SH-SY5Y (cell line): ENCODE results near the gene FGGY.

Experiments
- GATA2 ChIP-seq: IDR thresholded peaks from 2 replicates; pipeline ENCODE4 v1.6.1; 2011; ENCODE audit warnings: mild to moderate bottlenecking, low read depth, low read length
- GATA3 ChIP-seq: IDR thresholded peaks from 2 replicates; pipeline ENCODE4 v1.6.1; 2011; ENCODE audit warnings: low read depth, mild to moderate bottlenecking, low read length, moderate library complexity

Gene FGGY

DNA sequence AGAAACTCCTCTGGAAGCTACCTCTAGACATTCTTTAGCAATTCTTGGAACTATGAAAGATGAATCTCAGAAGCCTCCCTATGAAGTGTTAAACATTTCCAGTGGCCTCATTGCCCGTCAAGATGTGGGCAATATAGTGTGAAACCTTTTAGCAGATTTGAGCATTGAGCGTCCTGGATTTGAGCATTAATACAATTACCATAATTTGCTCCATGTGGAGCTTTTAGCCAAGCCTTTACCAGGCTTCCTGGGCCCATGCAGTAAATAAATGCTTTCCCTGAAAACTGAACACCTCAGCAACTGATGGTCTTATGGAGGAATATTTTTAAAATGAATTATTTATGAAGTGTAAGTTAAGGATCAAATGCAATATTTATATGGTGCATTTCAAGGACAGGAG lies 162.0 kb downstream of the FGGY start:
- no peak for TF ChIP-seq GATA3
- no peak for TF ChIP-seq GATA2

DNA sequence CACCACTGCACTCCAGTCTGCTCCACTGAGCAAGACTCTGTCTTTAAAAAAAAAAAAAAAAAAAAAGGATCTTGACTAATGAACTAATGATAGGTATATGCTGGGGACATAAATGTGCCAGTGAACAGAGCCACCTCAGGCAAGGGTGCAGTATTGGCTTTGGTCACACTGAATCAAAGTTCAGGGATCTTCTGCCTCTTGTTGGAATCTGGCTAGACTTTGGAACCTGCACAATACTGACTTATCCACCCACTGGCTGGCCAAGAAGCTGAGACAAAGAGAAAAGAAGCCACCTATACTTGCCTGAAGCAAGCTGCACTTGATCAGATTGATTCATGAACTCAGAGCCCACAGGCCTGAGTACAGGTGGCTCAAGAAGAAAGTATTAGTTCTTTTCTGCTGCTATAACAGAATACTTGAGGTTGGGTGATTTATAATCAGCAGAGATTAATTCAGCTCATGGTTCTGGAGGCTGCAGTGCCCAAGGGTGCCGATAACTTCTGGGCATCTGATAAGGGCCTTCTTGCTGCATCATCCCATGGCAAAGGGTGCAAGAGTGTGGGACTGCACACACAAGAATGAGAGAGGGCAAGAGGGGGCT lies 172.0 kb downstream of the FGGY start:
- TF ChIP-seq GATA3 = no peak

DNA sequence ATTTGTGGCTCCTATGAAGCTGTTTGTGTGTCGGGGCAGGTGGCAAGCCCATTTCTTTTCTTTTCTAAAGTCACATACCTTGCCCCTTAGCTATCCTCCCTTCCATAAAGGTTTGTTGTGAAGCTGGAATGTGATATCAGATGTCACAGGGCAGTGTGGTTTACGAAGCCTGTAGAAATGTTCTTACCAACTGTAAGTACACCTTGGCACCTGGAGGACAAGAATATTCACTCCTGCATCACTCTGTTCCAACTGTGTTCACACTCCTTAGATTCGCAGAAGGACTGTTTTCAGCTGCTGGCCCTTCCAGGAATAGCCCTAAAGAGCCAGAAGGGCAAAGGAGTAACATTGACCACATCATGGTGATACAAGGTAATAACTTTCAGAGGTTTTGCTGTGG lies 176.9 kb downstream of the FGGY start:
- TF ChIP-seq GATA3 = no peak
- TF ChIP-seq GATA2 = no peak

- TF ChIP-seq GATA3 (no peak), GATA2 (no peak)
Measured at GRCh38 chr1:59474496-59474895, 177.6 kb downstream of the FGGY start.

GRCh38 chr1:59475737-59476136 lies 178.8 kb downstream of the FGGY start:
- no peak for TF ChIP-seq GATA2

DNA sequence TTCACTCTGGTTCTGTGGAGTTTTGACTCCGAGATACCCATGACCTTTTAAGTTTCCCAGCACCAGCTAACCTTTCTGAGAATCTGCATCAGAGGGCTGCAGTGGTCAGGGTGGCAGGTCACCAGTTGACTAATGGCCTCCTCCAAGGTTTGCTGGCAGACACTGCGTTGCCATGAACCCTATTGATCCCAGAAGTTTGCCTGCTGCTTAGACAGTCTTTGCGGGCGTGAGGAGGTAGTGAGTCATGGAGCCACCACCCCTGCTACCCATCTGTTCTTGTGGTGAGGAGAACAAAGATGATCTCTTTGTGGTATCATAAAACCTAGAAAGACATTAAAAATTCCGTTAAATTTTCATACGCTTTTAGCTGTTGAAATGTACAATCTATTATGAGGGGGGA lies 180.4 kb downstream of the FGGY start:
- no peak for TF ChIP-seq GATA3
- no peak for TF ChIP-seq GATA2

DNA sequence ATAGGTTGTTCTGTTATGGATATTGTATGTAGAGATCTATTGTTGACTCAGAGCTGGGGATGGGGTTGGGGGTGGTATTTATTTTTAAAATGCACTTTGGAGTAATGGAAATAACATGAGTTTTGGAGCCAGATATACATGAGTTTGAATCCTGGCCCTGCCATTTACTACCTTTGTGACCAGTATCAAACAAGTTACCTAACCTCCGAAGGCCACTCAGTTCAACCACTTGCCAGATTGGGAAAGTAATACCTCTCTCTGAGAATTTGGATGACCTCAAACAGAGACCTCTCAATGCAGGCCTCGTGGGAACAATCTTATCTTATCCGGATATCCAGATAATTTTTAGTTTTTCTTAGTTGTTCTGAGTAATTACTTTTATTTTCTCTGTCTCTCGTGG lies 181.0 kb downstream of the FGGY start:
- TF ChIP-seq GATA3 (no peak), GATA2 (no peak)

- TF ChIP-seq GATA2 = no peak
- no peak for TF ChIP-seq GATA3
Measured at GRCh38 chr1:59478822-59479221, 181.9 kb downstream of the FGGY start.

- TF ChIP-seq GATA2 = no peak
- TF ChIP-seq GATA3 = no peak
Measured at GRCh38 chr1:59480188-59480888, 183.4 kb downstream of the FGGY start.

DNA sequence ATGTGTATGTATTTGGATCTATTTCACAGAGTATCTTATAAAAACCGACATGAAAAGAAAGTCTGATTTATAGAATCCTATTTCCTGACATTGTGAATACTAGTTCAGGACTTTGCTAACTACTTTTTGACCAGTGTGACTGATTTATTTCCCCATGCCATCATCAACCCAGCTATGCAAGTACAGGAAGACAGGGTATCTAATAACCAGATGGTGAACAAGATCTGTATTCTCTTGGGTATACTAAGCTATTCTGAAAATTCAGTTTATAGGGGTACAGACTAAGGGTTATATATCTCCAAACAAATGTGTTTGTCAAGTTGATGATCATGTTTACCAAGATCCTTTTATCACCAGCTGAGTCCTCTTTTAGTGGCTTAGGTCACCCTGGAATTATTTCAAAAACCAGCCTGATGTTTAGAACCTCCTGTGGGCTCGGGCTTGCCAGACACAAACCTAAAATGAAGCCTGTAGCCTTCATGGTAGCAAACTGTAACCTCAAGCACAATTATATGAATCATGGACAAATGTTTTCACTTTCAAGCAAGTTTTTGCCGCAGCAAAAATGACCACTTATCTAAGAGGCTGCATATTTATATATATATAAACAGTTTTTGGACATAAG lies 185.1 kb downstream of the FGGY start:
- TF ChIP-seq GATA3 (no peak), GATA2 (no peak)

- TF ChIP-seq GATA2 = no peak
- no peak for TF ChIP-seq GATA3
Measured at GRCh38 chr1:59482986-59483385, 186.1 kb downstream of the FGGY start.

DNA sequence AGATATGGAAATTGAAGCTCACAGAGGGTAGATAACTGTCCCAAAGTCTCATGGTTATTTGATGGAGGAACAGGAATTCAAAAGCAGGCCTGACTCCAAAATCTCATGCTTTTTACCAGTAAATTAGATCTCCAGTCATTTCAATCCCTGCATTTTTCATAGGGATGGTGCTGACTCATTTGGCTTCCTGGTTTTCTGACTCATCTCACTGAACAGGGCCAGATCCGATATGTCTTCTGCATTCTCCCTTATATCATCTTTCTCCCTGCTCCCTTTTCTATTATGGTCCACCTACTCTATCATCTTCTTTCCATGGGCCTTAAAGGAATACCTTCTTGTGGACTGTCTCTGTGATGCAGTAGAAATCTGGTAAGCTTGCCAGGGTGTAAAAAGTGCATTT lies 187.2 kb downstream of the FGGY start:
- no peak for TF ChIP-seq GATA3

DNA sequence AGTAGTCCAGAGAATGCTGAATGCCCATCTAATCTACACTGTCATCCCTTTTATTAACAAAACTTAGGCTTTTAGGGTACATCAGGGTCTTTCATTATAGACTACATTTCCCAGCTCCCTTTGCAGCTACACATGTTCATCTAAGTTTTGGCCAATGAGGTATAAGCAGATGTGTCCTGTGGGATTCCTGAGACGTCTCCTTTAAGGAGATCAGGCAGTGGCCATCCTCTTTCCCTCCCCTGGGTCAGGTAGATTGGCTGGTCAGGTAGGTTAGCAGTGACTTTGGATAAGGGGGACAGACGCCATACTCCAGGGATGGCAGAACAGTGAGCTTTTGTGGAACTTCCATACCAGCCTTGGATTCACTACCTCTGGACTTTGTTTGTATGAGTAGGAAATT lies 188.3 kb downstream of the FGGY start:
- no peak for TF ChIP-seq GATA3

- TF ChIP-seq GATA2 = no peak
- TF ChIP-seq GATA3 = no peak
Measured at GRCh38 chr1:59485949-59486348, 189.1 kb downstream of the FGGY start.

DNA sequence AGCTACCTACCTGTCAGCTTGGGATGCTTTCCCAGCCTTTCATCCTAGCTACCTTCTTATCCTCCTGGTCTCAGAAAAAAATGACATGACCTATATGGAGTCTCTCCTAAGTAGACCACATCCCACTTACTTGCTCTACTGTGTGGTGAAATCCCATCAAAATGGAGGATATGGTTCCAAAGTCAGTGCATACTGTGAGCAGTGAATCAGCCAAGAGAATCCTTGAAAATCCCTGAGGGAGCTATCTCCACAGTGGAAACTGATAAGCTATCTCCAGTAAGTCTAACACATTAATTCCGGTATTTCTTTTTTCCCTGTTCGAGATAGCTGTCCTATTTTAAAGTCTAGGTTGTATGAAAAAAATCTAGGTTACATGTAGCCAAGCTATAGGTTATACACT lies 189.7 kb downstream of the FGGY start:
- TF ChIP-seq GATA3 = no peak
- no peak for TF ChIP-seq GATA2

DNA sequence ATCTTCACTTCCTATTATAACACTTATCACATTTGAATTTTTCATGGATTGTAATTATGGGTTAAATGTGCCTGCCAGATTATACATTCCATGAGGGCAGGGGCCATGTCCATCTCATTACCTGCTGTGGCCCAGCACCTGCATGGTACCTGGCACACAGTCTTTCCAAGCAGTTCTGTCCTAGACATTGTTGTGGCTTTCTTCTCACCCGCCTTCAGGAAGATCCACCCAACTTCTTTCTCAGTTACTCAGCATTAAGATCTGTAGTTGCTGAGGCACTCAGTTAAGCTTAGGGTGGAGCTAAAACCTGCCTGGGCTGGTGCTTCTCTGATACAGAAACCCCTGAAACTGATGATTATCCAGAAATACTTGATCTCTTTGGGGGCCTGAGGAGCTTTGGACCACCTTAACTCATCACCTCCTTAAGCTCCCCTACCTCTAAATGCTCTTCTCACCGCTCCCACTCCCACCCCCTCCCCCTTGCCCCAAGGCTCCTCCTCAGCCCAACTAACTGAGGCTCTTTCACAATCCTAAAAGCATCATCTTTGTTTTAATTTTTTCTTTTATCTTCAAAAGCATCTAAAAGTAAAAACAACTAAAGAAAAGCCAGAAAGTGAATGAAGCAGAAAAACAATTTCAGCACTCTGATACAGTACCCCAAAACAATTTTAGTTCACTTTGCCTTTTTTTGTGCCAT lies 190.6 kb downstream of the FGGY start:
- TF ChIP-seq GATA3 (no peak), GATA2 (no peak)
